HG03571 (cell line): ENCODE data around the gene TVP23C.
"Not testable (repeated sequence)": the region's sequence is repeated elsewhere in the genome, so short reads cannot be mapped to it uniquely, and the experiment has no call there.

Experiments
- ATAC-seq: cut with Tn5 transposase; IDR thresholded peaks from one replicate; pipeline ENCODE4 v1.9.1; 2021; ENCODE audit not compliant: unreplicated experiment

TVP23C gene

GRCh38 chr17:15526292-15527218 lies 36.7 kb downstream of the TVP23C start:
- not testable (repeated sequence) for ATAC-seq

- ATAC-seq, result not testable (repeated sequence)
These were observed 38.0 kb downstream of the TVP23C start for GRCh38 chr17:15524990-15525985.

- ATAC-seq, result no peak
These were observed 47.1 kb downstream of the TVP23C start for GRCh38 chr17:15516150-15516549.

GRCh38 chr17:15514469-15514868 lies 48.8 kb downstream of the TVP23C start:
- ATAC-seq, result no peak

GRCh38 chr17:15513856-15514459 lies 49.3 kb downstream of the TVP23C start:
- ATAC-seq, result no peak

- ATAC-seq, result no peak
These were observed 50.1 kb downstream of the TVP23C start for GRCh38 chr17:15513058-15513791.

- no peak for ATAC-seq
These were observed 51.1 kb downstream of the TVP23C start for GRCh38 chr17:15512071-15512709.

GRCh38 chr17:15511142-15511541 lies 52.1 kb downstream of the TVP23C start:
- no peak for ATAC-seq

GRCh38 chr17:15510361-15510760 lies 52.9 kb downstream of the TVP23C start:
- no peak for ATAC-seq

GRCh38 chr17:15509095-15509494 lies 54.2 kb downstream of the TVP23C start:
- ATAC-seq, result no peak

GRCh38 chr17:15508466-15508865 lies 54.8 kb downstream of the TVP23C start:
- ATAC-seq, result no peak

GRCh38 chr17:15507896-15508295 lies 55.4 kb downstream of the TVP23C start:
- ATAC-seq, result no peak

- ATAC-seq, result no peak
These were observed 56.3 kb downstream of the TVP23C start for GRCh38 chr17:15507001-15507400.

- ATAC-seq, result not testable (repeated sequence)
These were observed 57.6 kb downstream of the TVP23C start for GRCh38 chr17:15505708-15506107.

- no peak for ATAC-seq
These were observed 59.6 kb downstream of the TVP23C start for GRCh38 chr17:15503731-15504130.

- peak; percentile 81 for ATAC-seq
These were observed 60.7 kb downstream of the TVP23C start for GRCh38 chr17:15502369-15503112.

- no peak for ATAC-seq
These were observed 61.5 kb downstream of the TVP23C start for GRCh38 chr17:15501793-15502192.

- no peak for ATAC-seq
These were observed 62.0 kb downstream of the TVP23C start for GRCh38 chr17:15501282-15501681.

- ATAC-seq, result no peak
These were observed 65.2 kb downstream of the TVP23C start for GRCh38 chr17:15498107-15498506.
